K562 (cell line): Measurements from ENCODE around the gene SLC6A7. TPM values are rescaled to one million over a fixed set of nuclear protein-coding genes. Genes with fewer than 3 reads are reported as not detected.

Experiments used
- ATAC-seq: fragments of 200-7000 bp; cut with Tn5 transposase; 3 replicates; pipeline ENCODE4 v1.9.1; 2020; ENCODE audit warnings: moderate library complexity
- BruUV-seq: library from RNA; stranded (reverse); fragments of 400-500 nt; replicated peaks from 2 replicates; lab custom pipeline; 2021; lab: Mats Ljungman, UMichigan
- CTCF ChIA-PET: fragments of 300-600 bp; formaldehyde crosslinking; extraction: SDS; loops from one replicate; lab custom pipeline; 2021; ENCODE audit warnings: low intra/inter-chr PET ratio; lab: Yijun Ruan, JAX
- POLR2A ChIA-PET: fragments of 300-600, 350-650 bp; sonication (Branson Sonifier 250); formaldehyde crosslinking; extraction: SDS; loops from one replicate; lab custom pipeline; 2021; ENCODE audit warnings: antibody characterized with exemption, inconsistent platforms; lab: Yijun Ruan, JAX
- DNase-seq, 4 experiments: peaks; one replicate each; pipeline versions ENCODE4 v3.0.0 to v3.0.0-alpha.2; 2011 to 2018; ENCODE audit warnings: low spot score in 3 of 4, mixed read lengths in 3 of 4; ENCODE audit errors: extremely low read depth in 1 of 4
- FAIRE-seq: peaks from 2 replicates; lab custom pipeline; 2011; peaks lifted over from hg19 to GRCh38; lab: Jason Lieb, UNC
- H2AFZ ChIP-seq: 2 replicates; pipeline ENCODE4 v1.6.0; 2011; ENCODE audit warnings: low read depth, low read length, control low read depth, inconsistent platforms
- H3K27ac ChIP-seq: fragments of 200-600 bp; 3 replicates; pipeline ENCODE4 v1.8.0; 2011; ENCODE audit warnings: low read depth, mild to moderate bottlenecking, control low read depth, inconsistent platforms, low read length, moderate library complexity, mixed read lengths; ENCODE audit errors: extremely low read depth
- H3K27me3 ChIP-seq, 2 experiments: fragments of 300-600 bp in 1 of 2; 2 replicates in 1 of 2; 3 replicates in 1 of 2; pipeline versions ENCODE4 v1.6.0 to v1.8.0; 2011; ENCODE audit warnings: inconsistent platforms in 2 of 2, low read length in 2 of 2, mild to moderate bottlenecking in 1 of 2, mixed read lengths in 1 of 2, moderate library complexity in 1 of 2; ENCODE audit not compliant: control insufficient read depth in 2 of 2, insufficient read depth in 2 of 2
- H3K36me3 ChIP-seq: fragments of 300-600 bp; 3 replicates; pipeline ENCODE4 v1.8.0; 2011; ENCODE audit warnings: mild to moderate bottlenecking, low read length, inconsistent platforms; ENCODE audit not compliant: control insufficient read depth, insufficient read depth
- H3K4me1 ChIP-seq, 2 experiments: fragments of 200-600 bp in 1 of 2; replicated peaks in 1 of 2; 2 replicates in 1 of 2; 3 replicates in 1 of 2; pipeline versions ENCODE4 v1.5.1 to v1.8.0; 2011; ENCODE audit warnings: inconsistent platforms in 2 of 2, low read length in 2 of 2, mild to moderate bottlenecking in 1 of 2, mixed read lengths in 1 of 2, moderate library complexity in 1 of 2; ENCODE audit not compliant: control insufficient read depth in 2 of 2, insufficient read depth in 2 of 2
- H3K4me2 ChIP-seq: 2 replicates; pipeline ENCODE4 v1.6.1; 2011; ENCODE audit warnings: low read length, control low read depth, inconsistent platforms, mixed read lengths; ENCODE audit not compliant: insufficient read depth
- H3K4me3 ChIP-seq: fragments of 200-600 bp; sonication (generic), shearing (Covaris generic); 2 replicates; pipeline ENCODE4 v1.5.1; 2016; ENCODE audit warnings: control low read depth, inconsistent platforms
- H3K79me2 ChIP-seq: fragments of 200-600 bp; 3 replicates; pipeline ENCODE4 v1.8.0; 2011; ENCODE audit warnings: low read length, inconsistent platforms; ENCODE audit not compliant: control insufficient read depth, insufficient read depth
- H3K9ac ChIP-seq, 2 experiments: 2 replicates each; pipeline versions ENCODE4 v1.6.0 to v1.6.1; 2011; ENCODE audit warnings: low read depth in 2 of 2, low read length in 2 of 2, control low read depth in 1 of 2, inconsistent platforms in 1 of 2, mild to moderate bottlenecking in 1 of 2, mixed read lengths in 1 of 2; ENCODE audit not compliant: insufficient read depth in 1 of 2
- H3K9me1 ChIP-seq: one replicate; pipeline ENCODE4 v1.6.0; 2011; ENCODE audit warnings: inconsistent platforms, mild to moderate bottlenecking, low read length, moderate library complexity; ENCODE audit not compliant: control insufficient read depth, insufficient read depth
- H3K9me3 ChIP-seq: replicated peaks from 2 replicates; pipeline ENCODE4 v1.5.1; 2011; ENCODE audit warnings: low read depth, low read length, inconsistent platforms; ENCODE audit not compliant: control insufficient read depth, insufficient read depth
- H4K20me1 ChIP-seq: replicated peaks from 2 replicates; pipeline ENCODE4 v1.6.1; 2011; ENCODE audit warnings: low read length, inconsistent platforms, mixed read lengths; ENCODE audit not compliant: control insufficient read depth, insufficient read depth
- E2F5 ChIP-seq: sonication (generic); formaldehyde crosslinking; IDR thresholded peaks from 2 replicates; pipeline ENCODE4 v1.8.0; 2022; ENCODE audit warnings: mild to moderate bottlenecking, missing genetic modification reagents
- EHMT2 ChIP-seq: fragments of 450-650 bp; IDR thresholded peaks from 2 replicates; pipeline ENCODE4 v1.6.1; 2018; ENCODE audit warnings: antibody characterized with exemption
- KLF10 ChIP-seq: fragments of 250-450 bp; sonication (Bioruptor Pico); IDR thresholded peaks from 2 replicates; pipeline ENCODE4 v1.6.1; 2021; ENCODE audit warnings: matching md5 sums
- NR0B1 ChIP-seq: fragments of 450-650 bp; IDR thresholded peaks from one replicate; pipeline ENCODE4 v1.6.1; 2018; ENCODE audit warnings: mild to moderate bottlenecking, moderate library complexity; ENCODE audit not compliant: partially characterized antibody
- PKNOX1 ChIP-seq: fragments of 450-650 bp; IDR thresholded peaks from 2 replicates; pipeline ENCODE4 v1.6.1; 2016
- SNIP1 ChIP-seq: fragments of 450-650 bp; IDR thresholded peaks from 2 replicates; pipeline ENCODE4 v1.7.1; 2017; ENCODE audit warnings: low read depth, mild to moderate bottlenecking
- USF1 ChIP-seq: sonication (generic); formaldehyde crosslinking; IDR thresholded peaks from 2 replicates; pipeline ENCODE4 v1.9.0; 2022; ENCODE audit warnings: mild to moderate bottlenecking, missing genetic modification reagents
- ZNF263 ChIP-seq: sonication (generic); formaldehyde crosslinking; IDR thresholded peaks from 2 replicates; pipeline ENCODE4 v1.8.0; 2022; ENCODE audit warnings: mild to moderate bottlenecking, missing genetic modification reagents, borderline replicate concordance
- ZNF551 ChIP-seq: fragments of 250-450 bp; sonication (Bioruptor Pico); IDR thresholded peaks from 2 replicates; pipeline ENCODE4 v1.5.0; 2021; ENCODE audit warnings: mild to moderate bottlenecking, moderate library complexity
- ZNF561 ChIP-seq: fragments of 450-650 bp; formaldehyde crosslinking; conservative IDR thresholded peaks from 2 replicates; pipeline ENCODE4 v1.4.0; 2020; ENCODE audit warnings: mild to moderate bottlenecking, moderate library complexity
- ZNF584 ChIP-seq: fragments of 200-800 bp; sonication (Bioruptor generic); IDR thresholded peaks from 2 replicates; pipeline ENCODE4 v1.6.1; 2016; ENCODE audit warnings: low read depth, mild to moderate bottlenecking, missing genetic modification characterization, missing compliant biosample characterization
- ZNF696 ChIP-seq: fragments of 250-450 bp; sonication (Bioruptor Pico); conservative IDR thresholded peaks from 2 replicates; pipeline ENCODE4 v1.4.0; 2020; ENCODE audit warnings: mild to moderate bottlenecking, moderate library complexity
- ZNF785 ChIP-seq: fragments of 250-450 bp; sonication (Bioruptor Pico); IDR thresholded peaks from 2 replicates; pipeline ENCODE4 v1.4.0; 2020; ENCODE audit warnings: mild to moderate bottlenecking
- WGBS: fragments of 100-300 bp; shearing (Covaris generic); methylation state at CpG from one replicate; pipeline ENCODE4 v1.1.6; 2016; ENCODE audit warnings: low coverage, mixed read lengths; ENCODE audit not compliant: insufficient coverage; ENCODE audit errors: missing lambda C conversion rate; 5-methylcytosine and 5-hydroxymethylcytosine counted together
- in situ Hi-C: fragments of 300-500 bp; cut with MboI; formaldehyde crosslinking; loops from 4 replicates; pipeline ENCODE4 v1.15.0; 2018; ENCODE audit warnings: inconsistent platforms, mixed read lengths
- intact Hi-C: fragments of 100-400 bp; cut with micrococcal nuclease; formaldehyde crosslinking; loops from 2 replicates; pipeline ENCODE4 v1.14.2; 2022
- polyA plus RNA-seq, 8 experiments: library from polyadenylated mRNA; depleted of rRNA in 4 of 8; stranded (reverse) in 5 of 8; unstranded in 3 of 8; fragments of >200 nt; fragmentation: Nextera tagmentation in 2 of 8; fragmentation: Illumina TruSeq in 1 of 8; extraction: Ambion mirVana in 2 of 8; extraction: Trizol in 1 of 8; gene quantifications; 2 replicates each; pipeline versions ENCODE4 v1.2.1 to v1.2.3, GENCODE V29; 2011 to 2014; ENCODE audit warnings: inconsistent platforms in 1 of 8, missing spikeins in 1 of 8
- total RNA-seq, 7 experiments: library from RNA; depleted of rRNA in 6 of 7; stranded (reverse); fragments of >200 nt in 6 of 7; fragmentation: Illumina TruSeq in 2 of 7; extraction: Trizol in 2 of 7; gene quantifications; 2 replicates each; pipeline versions ENCODE4 v1.2.1 to v1.2.3, GENCODE V29; 2011 to 2021; ENCODE audit warnings: low replicate concordance in 1 of 7

The SLC6A7 gene
- total and polyA plus RNA-seq, 9 of the 15 experiments (the other 6 are each of a cell fraction or from before 2014, with no cell fraction given), result not detected

GRCh38 chr5:150181027-150181426 lies 8.8 kb upstream of the SLC6A7 start:
- H3K79me2 ChIP-seq, result no peaks in the 10 kb centered on the region
- intact Hi-C loops (no loop called here), in situ Hi-C loops (no loop called here)
- peaks cover 0 to 4% of the 10 kb centered on the region in 2 experiments; a peak in 2 of 5 replicates for H3K4me1 ChIP-seq
- ChIA-PET POLR2A (interaction anchor here (0.9 kb wide), 1 partner anchor 12 kb away, joined by 4 read pairs; no protein-coding TSS in a partner anchor), CTCF (no interaction called here)
- H3K27me3 ChIP-seq, result peaks cover 4 to 52% of the 10 kb centered on the region in 2 experiments
- no peaks in the 10 kb centered on the region for H3K9me3 ChIP-seq
- ATAC-seq, result no peak
- no peak for FAIRE-seq
- no peaks in the 10 kb centered on the region for H4K20me1 ChIP-seq
- TF ChIP-seq USF1, result no peak
- TF ChIP-seq ZNF785 (CRISPR knock-in tag), result no peak
- no peak for TF ChIP-seq EHMT2
- no peak for TF ChIP-seq ZNF551 (CRISPR knock-in tag)
- no peak for TF ChIP-seq ZNF584
- TF ChIP-seq ZNF263 (CRISPR knock-in tag), result no peak
- no peak for TF ChIP-seq ZNF696
- no peak for TF ChIP-seq ZNF561 (CRISPR knock-in tag)
- no peak for TF ChIP-seq SNIP1
- TF ChIP-seq PKNOX1, result no peak
- TF ChIP-seq NR0B1, result no peak
- TF ChIP-seq KLF10 (CRISPR knock-in tag), result no peak
- no peak for TF ChIP-seq E2F5 (CRISPR knock-in tag)
- 12% methylated on average over 5 of the region's 5 CpGs for WGBS
- no peak overlapping the region for H3K9ac ChIP-seq
- H3K36me3 ChIP-seq, result no peaks in the 10 kb centered on the region
- no peak overlapping the region for H3K27ac ChIP-seq
- no peak overlapping the region for H3K4me2 ChIP-seq
- DNase-seq, result no peak
- no TSS peak for BruUV-seq
- no peaks in the 10 kb centered on the region for H3K9me1 ChIP-seq
- H3K4me3 ChIP-seq, result no peak overlapping the region
- H2AFZ ChIP-seq, result no peak overlapping the region
